Gastrocnemius medialis (tissue), 4 donors: ENCODE results near the gene TMEM131L. TPM values are rescaled to one million over a fixed set of nuclear protein-coding genes. Genes with fewer than 3 reads are reported as not detected.
"Not testable (repeated sequence)": the region's sequence is repeated elsewhere in the genome, so short reads cannot be mapped to it uniquely, and the experiment has no call there.

Experiments
- ATAC-seq, 2 donors: fragments of 150-250 bp; one replicate each; pipeline ENCODE4 v1.9.1; 2016
- DNase-seq, 2 donors: peaks; one replicate each; pipeline ENCODE4 v3.0.0-alpha.2; 2019
- H3K27ac ChIP-seq, 4 donors: fragments of 200-600 bp; sonication (generic); 1 replicate in 1 of 4; 2 replicates in 3 of 4; pipeline ENCODE4 v1.5.1; 2016 to 2018; ENCODE audit warnings: mild to moderate bottlenecking in 2 of 4, moderate library complexity in 1 of 4
- H3K27me3 ChIP-seq, 3 donors: fragments of 200-600 bp; sonication (generic) in 2 of 3; 1 replicate in 1 of 3; 2 replicates in 2 of 3; pipeline versions ENCODE4 v1.5.1 to v1.6.0; 2016 to 2019; ENCODE audit warnings: mild to moderate bottlenecking in 1 of 3, moderate library complexity in 1 of 3
- H3K36me3 ChIP-seq, 2 donors: fragments of 200-600 bp; sonication (generic) in 1 of 2; one replicate each; pipeline ENCODE4 v1.5.1; 2017 to 2018
- H3K4me1 ChIP-seq, 2 donors: fragments of 200-600 bp; sonication (generic) in 1 of 2; one replicate each; pipeline ENCODE4 v1.5.1; 2016 to 2017; ENCODE audit warnings: mild to moderate bottlenecking in 2 of 2
- H3K4me3 ChIP-seq, 4 donors: fragments of 200-600 bp; sonication (generic) in 3 of 4; 1 replicate in 1 of 4; 2 replicates in 3 of 4; pipeline ENCODE4 v1.5.1; 2016 to 2019; ENCODE audit warnings: mild to moderate bottlenecking in 2 of 4
- H3K9me3 ChIP-seq, 3 donors: fragments of 200-600 bp; sonication (generic) in 2 of 3; 1 replicate in 1 of 3; 2 replicates in 2 of 3; pipeline ENCODE4 v1.5.1; 2016 to 2019
- CTCF ChIP-seq, 5 experiments: fragments of 450-650 bp in 3 of 5; fragments of 200-600 bp in 2 of 5; sonication (generic) in 2 of 5; IDR thresholded peaks in 4 of 5; conservative IDR thresholded peaks in 1 of 5; 1 replicate in 4 of 5; 2 replicates in 1 of 5; pipeline ENCODE4 v1.5.1; 2016 to 2019; ENCODE audit warnings: antibody characterized with exemption in 5 of 5, mild to moderate bottlenecking in 3 of 5, moderate library complexity in 3 of 5
- POLR2A ChIP-seq, 2 donors: fragments of 450-650 bp; IDR thresholded peaks; one replicate each; pipeline ENCODE4 v1.6.1; 2017; ENCODE audit warnings: antibody characterized with exemption in 2 of 2, mild to moderate bottlenecking in 2 of 2, moderate library complexity in 2 of 2
- in situ Hi-C, 4 donors: fragments of 200-750 bp; cut with MboI; loops; one replicate each; pipeline versions ENCODE4 v1.15.0 to v1.8.0; 2017; ENCODE audit warnings: low sequenced_read_pairs in 4 of 4
- intact Hi-C: fragments of 100-400 bp; cut with DNase I; formaldehyde crosslinking; loops from one replicate; pipeline ENCODE4 v1.15.1; 2023; ENCODE audit warnings: low total_unique reads
- total RNA-seq, 4 donors: library from RNA; depleted of rRNA; stranded (reverse); fragments of >200 nt; gene quantifications; one replicate each; pipeline versions ENCODE4 v1.1.0 to v1.2.3, GENCODE V29; 2016

TMEM131L gene
- total RNA-seq, 4 donors from 2014 or later: 4.6 to 21.4 (median 9.5) TPM

DNA sequence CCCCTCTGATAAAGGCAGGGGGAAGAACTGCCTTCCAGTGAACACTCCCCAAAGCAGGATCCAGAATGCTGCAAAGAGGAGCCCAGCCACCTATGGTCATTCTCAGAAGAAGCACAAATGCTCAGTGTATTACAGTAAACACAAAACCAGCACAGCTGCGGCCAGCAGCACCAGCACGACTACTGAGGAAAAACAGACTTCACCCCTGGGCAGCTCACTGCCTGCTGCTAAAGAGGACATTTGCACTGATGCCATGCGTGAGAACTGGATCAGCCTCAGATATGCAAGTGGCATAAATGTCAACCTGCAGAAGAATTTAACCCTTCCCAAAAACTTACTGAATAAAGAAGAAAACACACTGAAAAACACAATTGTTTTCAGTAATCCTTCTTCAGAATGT is 137.7 kb downstream of the TMEM131L start:
- DNase-seq (no peak), ATAC-seq (no peak)
- Histone ChIP-seq H3K27me3 (no peaks in the 10 kb centered on the region), H3K36me3 (peaks cover 0 to 54% of the 10 kb centered on the region in 2 donors), H3K27ac (peak overlapping the region in 1 of 4 donors; percentile 13), H3K4me3 (no peak overlapping the region), H3K9me3 (no peaks in the 10 kb centered on the region), H3K4me1 (peaks cover 8 to 23% of the 10 kb centered on the region in 2 donors)
- no peak for TF ChIP-seq POLR2A (IDR thresholded peaks at IDR 0.05)
- no peak for TF ChIP-seq CTCF (IDR thresholded peaks at IDR 0.05 in 4 of 5, conservative IDR thresholded peaks at IDR 0.05 in 1 of 5)
- in situ Hi-C loops: no loop called here
- intact Hi-C loops: no loop called here

DNA sequence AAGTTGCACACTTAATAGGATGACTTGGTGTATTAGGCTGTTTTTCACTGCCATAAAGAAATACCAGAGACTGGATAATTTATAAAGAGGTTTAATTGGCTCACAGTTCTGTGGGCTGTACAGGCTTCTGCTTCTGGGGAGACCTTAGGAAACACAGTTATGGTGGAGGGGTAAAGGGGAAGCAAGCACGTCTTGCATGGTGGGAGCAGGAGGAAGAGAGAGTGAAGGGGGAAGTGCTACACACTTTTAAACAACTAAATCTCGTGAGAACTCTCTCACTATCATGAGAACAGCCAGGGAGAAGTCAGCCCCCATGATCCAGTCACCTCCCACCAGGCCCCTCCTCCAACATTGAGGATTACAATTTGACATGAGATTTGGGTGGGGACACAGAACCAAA is 142.9 kb downstream of the TMEM131L start:
- in situ Hi-C loops, DNase-seq, intact Hi-C loops, H3K27me3 ChIP-seq, H3K4me3 ChIP-seq, ATAC-seq, H3K9me3 ChIP-seq: not testable (repeated sequence)
- peak overlapping the region in 1 of 4 donors; percentile 23 for H3K27ac ChIP-seq
- peaks cover 8 to 23% of the 10 kb centered on the region in 2 donors for H3K4me1 ChIP-seq
- peaks cover 0 to 24% of the 10 kb centered on the region in 2 donors for H3K36me3 ChIP-seq

GRCh38 chr4:153610623-153611376 is 144.6 kb downstream of the TMEM131L start:
- in situ Hi-C loops: no loop called here
- DNase-seq (no peak), ATAC-seq (no peak)
- Histone ChIP-seq H3K27me3 (no peaks in the 10 kb centered on the region), H3K4me1 (peaks cover 0 to 10% of the 10 kb centered on the region in 2 donors), H3K27ac (no peak overlapping the region), H3K9me3 (no peaks in the 10 kb centered on the region), H3K36me3 (peaks cover 0 to 18% of the 10 kb centered on the region in 2 donors), H3K4me3 (no peak overlapping the region)
- TF ChIP-seq CTCF (IDR thresholded peaks at IDR 0.05 in 4 of 5, conservative IDR thresholded peaks at IDR 0.05 in 1 of 5): no peak
- TF ChIP-seq POLR2A (IDR thresholded peaks at IDR 0.05): no peak
- intact Hi-C loops: no loop called here

DNA sequence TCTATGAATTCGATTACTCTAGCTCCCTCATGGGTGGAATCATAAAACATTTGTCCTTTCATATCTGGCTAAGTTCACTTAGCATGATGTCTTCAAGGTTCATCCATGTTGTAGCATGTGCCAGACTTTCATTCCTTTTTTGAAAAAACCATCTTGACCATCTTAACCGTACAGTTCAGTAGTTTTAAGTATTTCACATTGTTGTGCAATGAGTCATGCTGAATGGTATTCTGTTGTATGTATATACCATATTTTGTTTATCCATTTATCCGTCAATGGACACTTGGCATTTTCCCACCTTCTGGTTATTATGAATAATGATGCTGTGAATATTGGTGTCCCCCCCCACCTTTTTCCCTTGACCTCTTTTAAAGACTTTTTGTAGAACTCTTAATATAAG is 145.5 kb downstream of the TMEM131L start:
- no peak for DNase-seq
- intact Hi-C loops: no loop called here
- H3K36me3 ChIP-seq: peaks cover 0 to 18% of the 10 kb centered on the region in 2 donors

More for the DNA sequence above, 145.5 kb downstream of the TMEM131L start:
- TF ChIP-seq CTCF (IDR thresholded peaks at IDR 0.05 in 4 of 5, conservative IDR thresholded peaks at IDR 0.05 in 1 of 5): no peak
- TF ChIP-seq POLR2A (IDR thresholded peaks at IDR 0.05): no peak
- in situ Hi-C loops: no loop called here
- H3K4me1 ChIP-seq: peaks cover 0 to 1% of the 10 kb centered on the region in 2 donors
- H3K27ac ChIP-seq: no peak overlapping the region
- H3K27me3 ChIP-seq: no peaks in the 10 kb centered on the region
- no peak overlapping the region for H3K4me3 ChIP-seq
- H3K9me3 ChIP-seq: no peaks in the 10 kb centered on the region
- no peak for ATAC-seq
